HepG2 (cell line): ENCODE data around the gene NFAT5. TPM values are rescaled to one million over a fixed set of nuclear protein-coding genes. Genes with fewer than 3 reads are reported as not detected.

Source experiments
- ADNP ChIP-seq: sonication (generic); formaldehyde crosslinking; IDR thresholded peaks from 2 replicates; pipeline ENCODE4 v1.4.0; 2020; ENCODE audit warnings: missing genetic modification reagents
- ARNT ChIP-seq: fragments of 450-650 bp; IDR thresholded peaks from 2 replicates; pipeline ENCODE4 v1.6.1; 2017
- ARNTL ChIP-seq: sonication (generic); formaldehyde crosslinking; IDR thresholded peaks from 2 replicates; pipeline ENCODE4 v1.4.0; 2020; ENCODE audit warnings: mild to moderate bottlenecking, missing genetic modification reagents
- ELF4 ChIP-seq: sonication (generic); formaldehyde crosslinking; IDR thresholded peaks from 2 replicates; pipeline ENCODE4 v1.5.0; 2020; ENCODE audit warnings: missing genetic modification reagents, mild to moderate bottlenecking, moderate library complexity, borderline replicate concordance
- FOSL1 ChIP-seq: sonication (generic); formaldehyde crosslinking; IDR thresholded peaks from 2 replicates; pipeline ENCODE4 v1.9.0; 2021; ENCODE audit warnings: missing genetic modification reagents, borderline replicate concordance
- FOXK1 ChIP-seq: sonication (generic); formaldehyde crosslinking; IDR thresholded peaks from 2 replicates; pipeline ENCODE4 v1.4.0; 2020; ENCODE audit warnings: low read depth, missing genetic modification reagents, borderline replicate concordance
- HNRNPH1 ChIP-seq: fragments of 200-400 bp; formaldehyde crosslinking; optimal IDR thresholded peaks from 2 replicates; pipeline ENCODE3; 2017; ENCODE audit warnings: mild to moderate bottlenecking, low read depth, low read length
- KAT8 ChIP-seq: IDR thresholded peaks from 2 replicates; pipeline ENCODE4 v1.6.1; 2016; ENCODE audit warnings: missing genetic modification reagents, missing compliant biosample characterization
- MTA1 ChIP-seq: sonication (generic); formaldehyde crosslinking; IDR thresholded peaks from 2 replicates; pipeline ENCODE4 v1.4.0; 2020; ENCODE audit warnings: missing genetic modification reagents, mild to moderate bottlenecking, borderline replicate concordance
- PCBP2 ChIP-seq: fragments of 200-400 bp; formaldehyde crosslinking; optimal IDR thresholded peaks from 2 replicates; pipeline ENCODE3; 2018; ENCODE audit warnings: low read length, low read depth; ENCODE audit not compliant: poor library complexity, severe bottlenecking
- TBL1XR1 ChIP-seq: fragments of 150-350 bp; IDR thresholded peaks from 2 replicates; pipeline ENCODE4 v1.6.1; 2014; ENCODE audit warnings: borderline replicate concordance, low read length; ENCODE audit not compliant: partially characterized antibody
- ZFP90 ChIP-seq: sonication (generic); formaldehyde crosslinking; IDR thresholded peaks from 2 replicates; pipeline ENCODE4 v1.8.0; 2022; ENCODE audit warnings: missing genetic modification reagents, mild to moderate bottlenecking, inconsistent platforms, borderline replicate concordance
- ZNF232 ChIP-seq: sonication (generic); formaldehyde crosslinking; IDR thresholded peaks from 2 replicates; pipeline ENCODE4 v1.4.0; 2020; ENCODE audit warnings: missing genetic modification reagents, borderline replicate concordance
- ZNF260 ChIP-seq: sonication (generic); formaldehyde crosslinking; IDR thresholded peaks from 2 replicates; pipeline ENCODE4 v1.4.0; 2020; ENCODE audit warnings: missing genetic modification reagents, low read depth, mild to moderate bottlenecking, borderline replicate concordance
- ZNF496 ChIP-seq: sonication (generic); formaldehyde crosslinking; IDR thresholded peaks from 2 replicates; pipeline ENCODE4 v1.8.1; 2023; ENCODE audit warnings: mild to moderate bottlenecking, moderate library complexity, missing genetic modification reagents; ENCODE audit not compliant: insufficient replicate concordance
- ZNF556 ChIP-seq: sonication (generic); formaldehyde crosslinking; IDR thresholded peaks from 2 replicates; pipeline ENCODE4 v1.4.0; 2020; ENCODE audit warnings: mild to moderate bottlenecking, missing genetic modification reagents, borderline replicate concordance
- ZNF572 ChIP-seq: sonication (generic); formaldehyde crosslinking; IDR thresholded peaks from 2 replicates; pipeline ENCODE4 v1.5.1; 2020; ENCODE audit warnings: mild to moderate bottlenecking, missing genetic modification reagents
- polyA plus RNA-seq, 8 experiments: library from polyadenylated mRNA; depleted of rRNA in 3 of 8; stranded (reverse) in 7 of 8; unstranded in 1 of 8; fragments of >200 nt; fragmentation: Illumina TruSeq in 4 of 8; extraction: Trizol in 4 of 8; gene quantifications; 2 replicates each; pipeline versions ENCODE4 v1.2.1 to v1.2.3, GENCODE V29; 2011 to 2016; ENCODE audit warnings: low read depth in 4 of 8, missing spikeins in 1 of 8, mixed read lengths in 1 of 8; ENCODE audit not compliant: insufficient read depth in 1 of 8
- total RNA-seq, 5 experiments: library from RNA; depleted of rRNA; stranded (reverse); fragments of >200 nt; fragmentation: Illumina TruSeq; extraction: Trizol; gene quantifications; 2 replicates each; pipeline ENCODE4 v1.2.3, GENCODE V29; 2016; ENCODE audit warnings: low read depth in 1 of 5
- TF ChIP-seq, protein P1 (sequence below): sonication (generic); formaldehyde crosslinking; IDR thresholded peaks from 2 replicates; pipeline ENCODE4 v1.4.0; 2020; ENCODE audit warnings: missing genetic modification reagents, mild to moderate bottlenecking, borderline replicate concordance
- TF ChIP-seq, protein P2 (sequence below): sonication (generic); formaldehyde crosslinking; IDR thresholded peaks from 2 replicates; pipeline ENCODE4 v1.4.0; 2020; ENCODE audit warnings: mild to moderate bottlenecking, missing genetic modification reagents
- TF ChIP-seq, protein P3 (sequence below): sonication (generic); formaldehyde crosslinking; IDR thresholded peaks from 2 replicates; pipeline ENCODE4 v1.4.0; 2020; ENCODE audit warnings: missing genetic modification reagents

The NFAT5 gene
- total and polyA plus RNA-seq, 2 of the 13 experiments (the other 11 are each of a cell fraction or from before 2014, with no cell fraction given) = 20.5 to 54.3 TPM

DNA sequence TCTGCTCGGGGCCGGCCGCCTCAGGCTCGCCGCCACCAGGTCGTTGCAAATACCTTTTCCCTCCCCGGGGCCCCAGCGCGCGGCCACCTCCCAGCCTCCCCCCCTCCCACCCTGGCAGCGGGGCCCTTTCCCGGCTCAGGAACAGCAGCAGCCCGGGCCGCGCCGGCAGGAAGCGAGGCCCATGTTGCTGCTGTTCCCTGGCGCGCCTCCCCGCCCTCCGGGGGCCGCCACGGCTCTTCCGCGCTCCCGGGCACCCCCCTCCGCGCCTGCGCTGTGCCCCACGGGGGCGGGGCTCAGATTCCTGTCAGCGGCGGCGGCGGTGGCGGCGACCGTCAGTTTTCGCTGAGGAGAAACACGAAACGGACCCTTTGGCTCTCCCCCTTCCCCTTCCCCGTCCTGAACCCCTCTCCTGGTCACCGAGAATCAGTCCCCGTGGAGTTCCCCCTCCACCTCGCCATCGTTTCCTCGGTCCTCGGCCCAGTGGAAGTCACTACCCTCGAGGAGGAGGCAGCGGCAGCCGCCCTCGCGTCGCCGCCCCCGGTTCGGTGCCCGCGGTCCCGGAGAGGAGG is at the start of gene NFAT5 (continued):
- TF ChIP-seq, protein P1, sequence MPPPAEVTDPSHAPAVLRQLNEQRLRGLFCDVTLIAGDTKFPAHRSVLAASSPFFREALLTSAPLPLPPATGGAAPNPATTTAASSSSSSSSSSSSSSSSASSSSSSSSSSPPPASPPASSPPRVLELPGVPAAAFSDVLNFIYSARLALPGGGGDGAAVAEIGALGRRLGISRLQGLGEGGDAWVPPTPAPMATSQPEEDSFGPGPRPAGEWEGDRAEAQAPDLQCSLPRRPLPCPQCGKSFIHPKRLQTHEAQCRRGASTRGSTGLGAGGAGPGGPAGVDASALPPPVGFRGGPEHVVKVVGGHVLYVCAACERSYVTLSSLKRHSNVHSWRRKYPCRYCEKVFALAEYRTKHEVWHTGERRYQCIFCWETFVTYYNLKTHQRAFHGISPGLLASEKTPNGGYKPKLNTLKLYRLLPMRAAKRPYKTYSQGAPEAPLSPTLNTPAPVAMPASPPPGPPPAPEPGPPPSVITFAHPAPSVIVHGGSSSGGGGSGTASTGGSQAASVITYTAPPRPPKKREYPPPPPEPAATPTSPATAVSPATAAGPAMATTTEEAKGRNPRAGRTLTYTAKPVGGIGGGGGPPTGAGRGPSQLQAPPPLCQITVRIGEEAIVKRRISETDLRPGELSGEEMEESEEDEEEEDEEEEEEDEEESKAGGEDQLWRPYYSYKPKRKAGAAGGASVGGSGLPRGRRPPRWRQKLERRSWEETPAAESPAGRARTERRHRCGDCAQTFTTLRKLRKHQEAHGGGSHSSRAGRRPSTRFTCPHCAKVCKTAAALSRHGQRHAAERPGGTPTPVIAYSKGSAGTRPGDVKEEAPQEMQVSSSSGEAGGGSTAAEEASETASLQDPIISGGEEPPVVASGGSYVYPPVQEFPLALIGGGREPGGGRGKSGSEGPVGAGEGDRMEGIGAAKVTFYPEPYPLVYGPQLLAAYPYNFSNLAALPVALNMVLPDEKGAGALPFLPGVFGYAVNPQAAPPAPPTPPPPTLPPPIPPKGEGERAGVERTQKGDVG (CRISPR knock-in tag) = no peak
- TF ChIP-seq PCBP2 (peak; percentile 94), ZNF232 (CRISPR knock-in tag) (peak; percentile 45; the same call in 1 of the 2 replicates), ELF4 (CRISPR knock-in tag) (no peak), FOXK1 (CRISPR knock-in tag) (peak; percentile 96), MTA1 (CRISPR knock-in tag) (peak; percentile 88; the same call in 1 of the 2 replicates), ZNF556 (CRISPR knock-in tag) (peak; percentile 99), TBL1XR1 (peak; percentile 78), HNRNPH1 (no peak), ADNP (CRISPR knock-in tag) (0 out of 2 replicates have a peak, but pooled peaks have one; percentile 24), ARNTL (CRISPR knock-in tag) (peak; percentile 91), KAT8 (peak; percentile 81), ZFP90 (CRISPR knock-in tag) (peak; percentile 74), ZNF260 (CRISPR knock-in tag) (no peak), FOSL1 (CRISPR knock-in tag) (no peak), ZNF496 (no peak), ZNF572 (peak; percentile 75; the same call in 1 of the 2 replicates), ARNT (no peak)
- TF ChIP-seq, protein P2, sequence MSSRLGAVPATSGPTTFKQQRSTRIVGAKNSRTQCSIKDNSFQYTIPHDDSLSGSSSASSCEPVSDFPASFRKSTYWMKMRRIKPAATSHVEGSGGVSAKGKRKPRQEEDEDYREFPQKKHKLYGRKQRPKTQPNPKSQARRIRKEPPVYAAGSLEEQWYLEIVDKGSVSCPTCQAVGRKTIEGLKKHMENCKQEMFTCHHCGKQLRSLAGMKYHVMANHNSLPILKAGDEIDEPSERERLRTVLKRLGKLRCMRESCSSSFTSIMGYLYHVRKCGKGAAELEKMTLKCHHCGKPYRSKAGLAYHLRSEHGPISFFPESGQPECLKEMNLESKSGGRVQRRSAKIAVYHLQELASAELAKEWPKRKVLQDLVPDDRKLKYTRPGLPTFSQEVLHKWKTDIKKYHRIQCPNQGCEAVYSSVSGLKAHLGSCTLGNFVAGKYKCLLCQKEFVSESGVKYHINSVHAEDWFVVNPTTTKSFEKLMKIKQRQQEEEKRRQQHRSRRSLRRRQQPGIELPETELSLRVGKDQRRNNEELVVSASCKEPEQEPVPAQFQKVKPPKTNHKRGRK (CRISPR knock-in tag) = no peak
- TF ChIP-seq, protein P3, sequence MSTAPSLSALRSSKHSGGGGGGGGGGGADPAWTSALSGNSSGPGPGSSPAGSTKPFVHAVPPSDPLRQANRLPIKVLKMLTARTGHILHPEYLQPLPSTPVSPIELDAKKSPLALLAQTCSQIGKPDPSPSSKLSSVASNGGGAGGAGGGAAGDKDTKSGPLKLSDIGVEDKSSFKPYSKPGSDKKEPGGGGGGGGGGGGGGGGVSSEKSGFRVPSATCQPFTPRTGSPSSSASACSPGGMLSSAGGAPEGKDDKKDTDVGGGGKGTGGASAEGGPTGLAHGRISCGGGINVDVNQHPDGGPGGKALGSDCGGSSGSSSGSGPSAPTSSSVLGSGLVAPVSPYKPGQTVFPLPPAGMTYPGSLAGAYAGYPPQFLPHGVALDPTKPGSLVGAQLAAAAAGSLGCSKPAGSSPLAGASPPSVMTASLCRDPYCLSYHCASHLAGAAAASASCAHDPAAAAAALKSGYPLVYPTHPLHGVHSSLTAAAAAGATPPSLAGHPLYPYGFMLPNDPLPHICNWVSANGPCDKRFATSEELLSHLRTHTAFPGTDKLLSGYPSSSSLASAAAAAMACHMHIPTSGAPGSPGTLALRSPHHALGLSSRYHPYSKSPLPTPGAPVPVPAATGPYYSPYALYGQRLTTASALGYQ (CRISPR knock-in tag) = peak; percentile 90
